Cardiac muscle cell (in vitro differentiated cells and primary cell): ENCODE results near the gene LYZL1. TPM values are rescaled to one million over a fixed set of nuclear protein-coding genes. Genes with fewer than 3 reads are reported as not detected.
"Not testable (repeated sequence)": the region's sequence is repeated elsewhere in the genome, so short reads cannot be mapped to it uniquely, and the experiment has no call there.

ENCODE experiments used
- DNase-seq, 2 donors: peaks; one replicate each; pipeline versions ENCODE4 v3.0.0 to v3.0.0-alpha.2; 2010 to 2017; ENCODE audit warnings: low read depth in 1 of 2, low spot score in 1 of 2
- H3K27ac ChIP-seq: fragments of 200-600 bp; sonication (generic); 2 replicates; pipeline ENCODE4 v1.5.1; 2016
- H3K27me3 ChIP-seq: fragments of 200-600 bp; sonication (generic); 2 replicates; pipeline ENCODE4 v1.6.0; 2016; ENCODE audit warnings: control low read depth
- H3K36me3 ChIP-seq: fragments of 200-600 bp; sonication (generic); 2 replicates; pipeline ENCODE4 v1.5.1; 2016; ENCODE audit warnings: control low read depth
- H3K4me1 ChIP-seq: fragments of 200-600 bp; sonication (generic); 2 replicates; pipeline ENCODE4 v1.8.1; 2017; ENCODE audit warnings: low read depth, mild to moderate bottlenecking, mixed run types
- H3K4me3 ChIP-seq: fragments of 200-600 bp; sonication (generic); 2 replicates; pipeline ENCODE4 v1.5.1; 2016; ENCODE audit warnings: mild to moderate bottlenecking
- H3K9me3 ChIP-seq: fragments of 200-600 bp; sonication (generic); 2 replicates; pipeline ENCODE4 v1.5.1; 2017; ENCODE audit warnings: low read depth, mild to moderate bottlenecking, control low read depth
- CTCF ChIP-seq: IDR thresholded peaks from 2 replicates; pipeline ENCODE4 v1.5.1; 2012; ENCODE audit warnings: low read depth, mild to moderate bottlenecking, low read length
- polyA plus RNA-seq: library from polyadenylated mRNA; unstranded; fragments of >200 nt; fragmentation: Nextera tagmentation; extraction: Ambion mirVana; gene quantifications from 2 replicates; pipeline ENCODE4 v1.2.1, GENCODE V29; 2016
- total RNA-seq: library from RNA; depleted of rRNA; stranded (reverse); fragments of >200 nt; gene quantifications from 2 replicates; pipeline ENCODE4 v1.2.3, GENCODE V29; 2016

The LYZL1 gene
- total and polyA plus RNA-seq, 2 experiments from 2014 or later, result 0.17 TPM; not detected in 1

GRCh38 chr10:29280488-29280840, 8.4 kb upstream of the LYZL1 start:
- Histone ChIP-seq H3K27ac (no peak overlapping the region), H3K27me3 (no peaks in the 10 kb centered on the region), H3K36me3 (no peaks in the 10 kb centered on the region), H3K9me3 (no peaks in the 10 kb centered on the region), H3K4me1 (peaks cover 10% of the 10 kb centered on the region), H3K4me3 (no peak overlapping the region)
- DNase-seq, result no peak
- no peak for TF ChIP-seq CTCF

- DNase-seq, result no peak
- H3K9me3 ChIP-seq, result no peaks in the 10 kb centered on the region
- H3K4me1 ChIP-seq, result no peaks in the 10 kb centered on the region
- no peak for TF ChIP-seq CTCF
- H3K36me3 ChIP-seq, result no peaks in the 10 kb centered on the region
- H3K27me3 ChIP-seq, result no peaks in the 10 kb centered on the region
- H3K27ac ChIP-seq, result no peak overlapping the region
- H3K4me3 ChIP-seq, result no peak overlapping the region
Measured at GRCh38 chr10:29285624-29286051, 3.2 kb upstream of the LYZL1 start.

- Histone ChIP-seq H3K27me3 (no peaks in the 10 kb centered on the region), H3K4me1 (no peaks in the 10 kb centered on the region), H3K27ac (no peak overlapping the region), H3K4me3 (no peak overlapping the region), H3K36me3 (no peaks in the 10 kb centered on the region), H3K9me3 (no peaks in the 10 kb centered on the region)
- no peak for TF ChIP-seq CTCF
- no peak for DNase-seq
Measured at GRCh38 chr10:29287635-29288034, 1.2 kb upstream of the LYZL1 start.

- H3K27me3 ChIP-seq, H3K27ac ChIP-seq, H3K4me3 ChIP-seq, H3K36me3 ChIP-seq, H3K9me3 ChIP-seq, DNase-seq, H3K4me1 ChIP-seq: not testable (repeated sequence)
Measured at GRCh38 chr10:29291561-29291960, 2.7 kb downstream of the LYZL1 start.

GRCh38 chr10:29292406-29292805, 3.5 kb downstream of the LYZL1 start:
- not testable (repeated sequence) for H3K27me3 ChIP-seq, H3K4me3 ChIP-seq, H3K36me3 ChIP-seq, H3K4me1 ChIP-seq, H3K9me3 ChIP-seq, DNase-seq, H3K27ac ChIP-seq

- Histone ChIP-seq H3K4me3 (no peak overlapping the region), H3K9me3 (no peaks in the 10 kb centered on the region), H3K27ac (no peak overlapping the region), H3K27me3 (no peaks in the 10 kb centered on the region), H3K4me1 (no peaks in the 10 kb centered on the region), H3K36me3 (no peaks in the 10 kb centered on the region)
- no peak for TF ChIP-seq CTCF
- DNase-seq, result peak in 1 of 2 donors; percentile 40
Measured at GRCh38 chr10:29295813-29296212, 6.9 kb downstream of the LYZL1 start.

GRCh38 chr10:29297678-29298077, 8.8 kb downstream of the LYZL1 start:
- Histone ChIP-seq H3K4me1 (no peaks in the 10 kb centered on the region), H3K27ac (no peak overlapping the region), H3K4me3 (no peak overlapping the region), H3K27me3 (no peaks in the 10 kb centered on the region), H3K9me3 (no peaks in the 10 kb centered on the region), H3K36me3 (no peaks in the 10 kb centered on the region)
- DNase-seq, result peak in 1 of 2 donors; percentile 31
- TF ChIP-seq CTCF, result no peak
